Caco-2 (cell line): ENCODE measurements around the gene ENTR1. TPM values are rescaled to one million over a fixed set of nuclear protein-coding genes. Genes with fewer than 3 reads are reported as not detected.

ENCODE experiments used
- BruUV-seq: library from RNA; stranded (reverse); fragments of 400-500 nt; replicated peaks from 2 replicates; lab custom pipeline; 2021; lab: Mats Ljungman, UMichigan
- CTCF ChIA-PET: fragments of 300-600 bp; sonication (Branson Sonifier 250); formaldehyde crosslinking; loops from one replicate; lab custom pipeline; 2022; ENCODE audit warnings: antibody characterized with exemption; lab: Charles Lee
- POLR2A ChIA-PET: fragments of 300-600 bp; sonication (Branson Sonifier 250); formaldehyde crosslinking; loops from one replicate; lab custom pipeline; 2022; ENCODE audit warnings: antibody characterized with exemption; lab: Charles Lee
- DNase-seq, 2 experiments: peaks; one replicate each; pipeline versions ENCODE4 v3.0.0 to v3.0.0-alpha.2; 2020 to 2022
- H3K27me3 ChIP-seq: replicated peaks from 2 replicates; pipeline ENCODE4 v1.6.0; 2011; ENCODE audit warnings: low read length; ENCODE audit not compliant: control insufficient read depth, insufficient read depth
- H3K36me3 ChIP-seq: 2 replicates; pipeline ENCODE4 v1.5.1; 2011; ENCODE audit warnings: low read length; ENCODE audit not compliant: control insufficient read depth, insufficient read depth
- H3K4me1 ChIP-seq: fragments of 250-450 bp; sonication (Bioruptor Pico); 2 replicates; pipeline ENCODE4 v1.5.1; 2020; ENCODE audit warnings: mild to moderate bottlenecking
- H3K4me3 ChIP-seq: 2 replicates; pipeline ENCODE4 v1.5.1; 2011; ENCODE audit warnings: low read depth, mild to moderate bottlenecking, control low read depth, low read length
- H3K9me3 ChIP-seq: fragments of 250-450 bp; sonication (Bioruptor Pico); 2 replicates; pipeline ENCODE4 v1.5.1; 2020; ENCODE audit warnings: mild to moderate bottlenecking, moderate library complexity
- H3K27ac Mint-ChIP-seq: one replicate; pipeline ENCODE4 v1.8.0; 2022; ENCODE audit warnings: mixed read lengths; ENCODE audit not compliant: unreplicated experiment
- H3K27me3 Mint-ChIP-seq: one replicate; pipeline ENCODE4 v1.8.0; 2022; ENCODE audit warnings: mixed read lengths; ENCODE audit not compliant: insufficient read depth, unreplicated experiment
- H3K36me3 Mint-ChIP-seq: one replicate; pipeline ENCODE4 v1.8.0; 2022; ENCODE audit warnings: mild to moderate bottlenecking, mixed read lengths; ENCODE audit not compliant: insufficient read depth, unreplicated experiment
- H3K4me1 Mint-ChIP-seq: one replicate; pipeline ENCODE4 v1.8.0; 2022; ENCODE audit warnings: low read depth, mixed read lengths; ENCODE audit not compliant: unreplicated experiment
- H3K4me3 Mint-ChIP-seq: one replicate; pipeline ENCODE4 v1.8.0; 2022; ENCODE audit warnings: mild to moderate bottlenecking, moderate library complexity, mixed read lengths; ENCODE audit not compliant: unreplicated experiment
- H3K9me3 Mint-ChIP-seq: one replicate; pipeline ENCODE4 v1.8.0; 2022; ENCODE audit warnings: mixed read lengths; ENCODE audit not compliant: unreplicated experiment
- intact Hi-C: fragments of 100-400 bp; cut with micrococcal nuclease; formaldehyde crosslinking; loops from one replicate; pipeline ENCODE4 v1.10.0; 2022; ENCODE audit not compliant: unreplicated experiment
- total RNA-seq: library from RNA; stranded (reverse); gene quantifications from 2 replicates; pipeline ENCODE4 v1.2.3, GENCODE V29; 2022
- TF ChIP-seq, protein P1 (sequence below), 2 experiments: fragments of 200-600 bp in 1 of 2; IDR thresholded peaks; 1 replicate in 1 of 2; 2 replicates in 1 of 2; pipeline versions ENCODE4 v1.5.1 to v1.8.0; 2011 to 2022; ENCODE audit warnings: antibody characterized with exemption in 1 of 2, control low read depth in 1 of 2, inconsistent platforms in 1 of 2, low read depth in 1 of 2, low read length in 1 of 2, mild to moderate bottlenecking in 1 of 2, moderate library complexity in 1 of 2; ENCODE audit not compliant: insufficient read depth in 1 of 2, severe bottlenecking in 1 of 2, unreplicated experiment in 1 of 2

The ENTR1 gene
- total RNA-seq, 1 experiment from 2014 or later = 85.2 TPM

- H3K9me3 ChIP-seq = no peaks in the 10 kb centered on the region
- ChIA-PET CTCF (no interaction called here), POLR2A (no interaction called here)
- no peaks in the 10 kb centered on the region; the same call in 1 of the 2 replicates for H3K36me3 ChIP-seq
- Mint-ChIP-seq H3K4me1 (no peaks in the 10 kb centered on the region), H3K36me3 (peaks cover 64% of the 10 kb centered on the region), H3K27me3 (no peaks in the 10 kb centered on the region), H3K27ac (no peak overlapping the region), H3K4me3 (no peak overlapping the region), H3K9me3 (no peaks in the 10 kb centered on the region)
- TF ChIP-seq, protein P1, sequence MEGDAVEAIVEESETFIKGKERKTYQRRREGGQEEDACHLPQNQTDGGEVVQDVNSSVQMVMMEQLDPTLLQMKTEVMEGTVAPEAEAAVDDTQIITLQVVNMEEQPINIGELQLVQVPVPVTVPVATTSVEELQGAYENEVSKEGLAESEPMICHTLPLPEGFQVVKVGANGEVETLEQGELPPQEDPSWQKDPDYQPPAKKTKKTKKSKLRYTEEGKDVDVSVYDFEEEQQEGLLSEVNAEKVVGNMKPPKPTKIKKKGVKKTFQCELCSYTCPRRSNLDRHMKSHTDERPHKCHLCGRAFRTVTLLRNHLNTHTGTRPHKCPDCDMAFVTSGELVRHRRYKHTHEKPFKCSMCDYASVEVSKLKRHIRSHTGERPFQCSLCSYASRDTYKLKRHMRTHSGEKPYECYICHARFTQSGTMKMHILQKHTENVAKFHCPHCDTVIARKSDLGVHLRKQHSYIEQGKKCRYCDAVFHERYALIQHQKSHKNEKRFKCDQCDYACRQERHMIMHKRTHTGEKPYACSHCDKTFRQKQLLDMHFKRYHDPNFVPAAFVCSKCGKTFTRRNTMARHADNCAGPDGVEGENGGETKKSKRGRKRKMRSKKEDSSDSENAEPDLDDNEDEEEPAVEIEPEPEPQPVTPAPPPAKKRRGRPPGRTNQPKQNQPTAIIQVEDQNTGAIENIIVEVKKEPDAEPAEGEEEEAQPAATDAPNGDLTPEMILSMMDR (IDR thresholded peaks at IDR 0.05; ENCODE audit: insufficient read depth in 1 of 2, low read depth in 1 of 2, low read length in 1 of 2, severe bottlenecking in 1 of 2, unreplicated experiment in 1 of 2) = no peak
- no peak overlapping the region for H3K4me3 ChIP-seq
- H3K27me3 ChIP-seq = no peaks in the 10 kb centered on the region
- intact Hi-C loops = no loop called here
- BruUV-seq = no TSS peak
- DNase-seq = no peak
- H3K4me1 ChIP-seq = peaks cover 12% of the 10 kb centered on the region
Measured at GRCh38 chr9:136358016-136358415, 52.4 kb downstream of the ENTR1 start.

- Mint-ChIP-seq H3K9me3 (no peaks in the 10 kb centered on the region), H3K4me3 (no peak overlapping the region)
- no TSS peak for BruUV-seq
Measured at GRCh38 chr9:136357202-136357725, 53.1 kb downstream of the ENTR1 start.

DNA sequence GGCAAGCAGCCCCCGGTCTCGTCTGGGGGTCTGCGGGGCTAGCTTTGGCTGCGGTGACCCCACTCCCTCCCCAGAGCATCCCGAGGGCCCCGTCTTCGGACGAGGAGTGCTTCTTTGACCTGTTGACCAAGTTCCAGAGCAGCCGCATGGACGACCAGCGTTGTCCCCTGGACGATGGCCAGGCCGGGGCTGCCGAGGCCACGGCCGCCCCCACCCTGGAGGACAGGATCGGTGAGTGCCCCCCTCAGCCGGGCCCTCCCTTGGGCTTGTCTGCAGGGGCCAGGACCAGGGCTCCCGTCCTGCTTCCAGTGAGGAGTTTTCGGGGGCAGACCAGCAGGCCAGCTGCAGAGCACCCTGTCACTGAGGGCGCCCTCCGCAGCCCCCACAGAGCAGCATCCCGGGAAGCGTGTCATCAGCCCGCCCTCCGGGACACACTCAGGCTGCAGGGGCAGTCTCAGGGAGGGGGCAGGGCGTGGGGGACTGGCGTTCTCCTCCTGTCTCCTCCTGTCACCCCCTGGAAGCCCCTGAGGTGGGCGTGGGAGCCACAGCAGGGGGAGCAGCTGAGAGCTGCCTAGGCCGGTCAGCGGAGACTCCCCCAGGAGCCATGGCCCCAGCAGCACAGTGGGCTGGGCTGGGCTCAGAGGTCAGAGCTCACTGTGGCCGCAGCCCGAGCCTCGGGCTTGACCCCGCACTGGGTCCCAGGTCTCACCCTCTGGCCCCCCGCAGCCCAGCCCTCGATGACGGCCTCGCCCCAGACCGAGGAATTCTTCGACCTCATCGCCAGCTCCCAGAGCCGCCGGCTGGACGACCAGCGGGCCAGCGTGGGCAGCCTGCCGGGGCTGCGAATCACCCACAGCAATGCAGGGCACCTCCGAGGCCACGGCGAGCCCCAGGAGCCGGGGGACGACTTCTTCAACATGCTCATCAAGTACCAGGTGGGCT, 54.5 kb downstream of the ENTR1 start:
- TF ChIP-seq, protein P1 (IDR thresholded peaks at IDR 0.05; ENCODE audit: insufficient read depth in 1 of 2, low read depth in 1 of 2, low read length in 1 of 2, severe bottlenecking in 1 of 2, unreplicated experiment in 1 of 2) = no peak

More at GRCh38 chr9:136357202-136357725, 53.1 kb downstream of the ENTR1 start:
- Mint-ChIP-seq H3K4me1 (no peaks in the 10 kb centered on the region), H3K36me3 (peaks cover 57% of the 10 kb centered on the region), H3K27me3 (no peaks in the 10 kb centered on the region), H3K27ac (no peak overlapping the region)
- H3K36me3 ChIP-seq = no peaks in the 10 kb centered on the region; the same call in 1 of the 2 replicates
- DNase-seq = no peak
- no peaks in the 10 kb centered on the region for H3K27me3 ChIP-seq
- TF ChIP-seq, protein P1 (IDR thresholded peaks at IDR 0.05; ENCODE audit: insufficient read depth in 1 of 2, low read depth in 1 of 2, low read length in 1 of 2, severe bottlenecking in 1 of 2, unreplicated experiment in 1 of 2) = no peak
- CTCF ChIA-PET = no interaction called here
- H3K4me1 ChIP-seq = peaks cover 12% of the 10 kb centered on the region
- POLR2A ChIA-PET = no interaction called here
- intact Hi-C loops = no loop called here
- no peaks in the 10 kb centered on the region for H3K9me3 ChIP-seq
- no peak overlapping the region for H3K4me3 ChIP-seq

More for the DNA sequence above, 54.5 kb downstream of the ENTR1 start:
- no peak for DNase-seq
- Histone ChIP-seq H3K9me3 (no peaks in the 10 kb centered on the region), H3K36me3 (no peaks in the 10 kb centered on the region; the same call in 1 of the 2 replicates), H3K27me3 (no peaks in the 10 kb centered on the region), H3K4me1 (peaks cover 12% of the 10 kb centered on the region), H3K4me3 (no peak overlapping the region)
- CTCF ChIA-PET = no interaction called here
- H3K4me3 Mint-ChIP-seq = no peak overlapping the region
- POLR2A ChIA-PET = no interaction called here
- no peaks in the 10 kb centered on the region for H3K4me1 Mint-ChIP-seq
- BruUV-seq = no TSS peak
- no peaks in the 10 kb centered on the region for H3K9me3 Mint-ChIP-seq
- peaks cover 48% of the 10 kb centered on the region for H3K36me3 Mint-ChIP-seq
- H3K27me3 Mint-ChIP-seq = no peaks in the 10 kb centered on the region
- H3K27ac Mint-ChIP-seq = no peak overlapping the region
- intact Hi-C loops = no loop called here
